Neural crest cell (in vitro differentiated cells): Measurements from ENCODE around the gene RALGPS1. TPM values are rescaled to one million over a fixed set of nuclear protein-coding genes. Genes with fewer than 3 reads are reported as not detected.

Source experiments
- DNase-seq: peaks from one replicate; pipeline ENCODE4 v3.0.0; 2021; ENCODE audit warnings: low read depth, mixed read lengths, low spot score
- H3K27ac Mint-ChIP-seq: one replicate; pipeline ENCODE4 v1.8.0; 2021; ENCODE audit warnings: mild to moderate bottlenecking, mixed read lengths; ENCODE audit not compliant: unreplicated experiment
- H3K27me3 Mint-ChIP-seq: 2 replicates; pipeline ENCODE4 v1.8.0; 2021; ENCODE audit warnings: low read depth, mild to moderate bottlenecking, mixed read lengths
- H3K36me3 Mint-ChIP-seq: 2 replicates; pipeline ENCODE4 v1.8.0; 2021; ENCODE audit warnings: low read depth, mild to moderate bottlenecking, mixed read lengths
- H3K4me1 Mint-ChIP-seq: 2 replicates; pipeline ENCODE4 v1.8.0; 2021; ENCODE audit warnings: mixed read lengths
- H3K4me3 Mint-ChIP-seq: one replicate; pipeline ENCODE4 v1.8.0; 2021; ENCODE audit warnings: mild to moderate bottlenecking, mixed read lengths
- H3K9me3 Mint-ChIP-seq: 2 replicates; pipeline ENCODE4 v1.8.0; 2021; ENCODE audit warnings: mixed read lengths
- CTCF ChIP-seq: fragments of 200-600 bp; sonication (generic); conservative IDR thresholded peaks from 2 replicates; pipeline ENCODE4 v1.5.0; 2021; ENCODE audit warnings: antibody characterized with exemption, mild to moderate bottlenecking
- total RNA-seq: library from RNA; stranded (reverse); gene quantifications from 2 replicates; pipeline ENCODE4 v1.2.1, GENCODE V29; 2021

Gene RALGPS1
- total RNA-seq, 1 donor from 2014 or later, result 11.7 TPM

GRCh38 chr9:127033061-127033460 is 118.5 kb downstream of the RALGPS1 start:
- no peaks in the 10 kb centered on the region for H3K36me3 Mint-ChIP-seq
- DNase-seq, result no peak
- no peak for TF ChIP-seq CTCF
- H3K4me3 Mint-ChIP-seq, result no peak overlapping the region
- H3K9me3 Mint-ChIP-seq, result no peaks in the 10 kb centered on the region
- no peaks in the 10 kb centered on the region for H3K4me1 Mint-ChIP-seq
- H3K27me3 Mint-ChIP-seq, result no peaks in the 10 kb centered on the region
- H3K27ac Mint-ChIP-seq, result no peak overlapping the region

GRCh38 chr9:127033789-127034188 is 119.2 kb downstream of the RALGPS1 start:
- no peaks in the 10 kb centered on the region for H3K27me3 Mint-ChIP-seq
- no peaks in the 10 kb centered on the region for H3K36me3 Mint-ChIP-seq
- no peak overlapping the region for H3K4me3 Mint-ChIP-seq
- H3K9me3 Mint-ChIP-seq, result no peaks in the 10 kb centered on the region
- DNase-seq, result no peak
- no peak overlapping the region for H3K27ac Mint-ChIP-seq
- TF ChIP-seq CTCF, result no peak
- no peaks in the 10 kb centered on the region for H3K4me1 Mint-ChIP-seq

GRCh38 chr9:127034691-127035090 is 120.1 kb downstream of the RALGPS1 start:
- no peak for DNase-seq
- Mint-ChIP-seq H3K36me3 (no peaks in the 10 kb centered on the region), H3K4me3 (no peak overlapping the region), H3K27me3 (no peaks in the 10 kb centered on the region), H3K9me3 (no peaks in the 10 kb centered on the region), H3K27ac (peak overlapping the region; percentile 23), H3K4me1 (no peaks in the 10 kb centered on the region)
- no peak for TF ChIP-seq CTCF

GRCh38 chr9:127035423-127035822 is 120.8 kb downstream of the RALGPS1 start:
- no peaks in the 10 kb centered on the region for H3K9me3 Mint-ChIP-seq
- no peaks in the 10 kb centered on the region for H3K4me1 Mint-ChIP-seq
- DNase-seq, result no peak
- H3K27me3 Mint-ChIP-seq, result no peaks in the 10 kb centered on the region
- no peaks in the 10 kb centered on the region for H3K36me3 Mint-ChIP-seq
- H3K4me3 Mint-ChIP-seq, result no peak overlapping the region
- TF ChIP-seq CTCF, result no peak
- no peak overlapping the region for H3K27ac Mint-ChIP-seq

DNA sequence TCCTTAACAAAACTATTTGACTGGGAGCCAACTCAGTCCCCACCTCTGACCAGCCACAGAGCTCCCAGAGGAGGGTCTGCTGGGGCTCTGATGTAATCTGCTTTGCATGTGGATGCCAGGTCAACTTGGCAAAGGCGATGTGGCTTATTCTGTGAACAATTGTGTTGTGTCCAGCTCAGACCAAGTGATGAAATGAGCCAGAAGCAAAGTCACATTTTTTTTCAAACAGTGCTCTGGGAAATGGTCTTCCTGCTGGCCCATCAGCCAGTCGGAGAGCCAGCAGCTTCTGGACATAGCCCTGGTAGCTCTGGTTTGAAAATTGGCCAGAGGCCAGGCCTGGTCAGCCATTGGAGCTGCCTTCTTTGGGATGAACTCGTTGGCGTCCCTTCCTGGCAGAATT is 121.4 kb downstream of the RALGPS1 start:
- Mint-ChIP-seq H3K36me3 (no peaks in the 10 kb centered on the region), H3K9me3 (no peaks in the 10 kb centered on the region), H3K4me3 (no peak overlapping the region), H3K27me3 (no peaks in the 10 kb centered on the region), H3K4me1 (no peaks in the 10 kb centered on the region), H3K27ac (no peak overlapping the region)
- TF ChIP-seq CTCF, result no peak
- no peak for DNase-seq

- no peak for TF ChIP-seq CTCF
- H3K4me1 Mint-ChIP-seq, result no peaks in the 10 kb centered on the region
- no peaks in the 10 kb centered on the region for H3K27me3 Mint-ChIP-seq
- no peak overlapping the region for H3K4me3 Mint-ChIP-seq
- no peaks in the 10 kb centered on the region for H3K9me3 Mint-ChIP-seq
- H3K27ac Mint-ChIP-seq, result no peak overlapping the region
- no peak for DNase-seq
- no peaks in the 10 kb centered on the region for H3K36me3 Mint-ChIP-seq
Observed at GRCh38 chr9:127036437-127036836, 121.9 kb downstream of the RALGPS1 start.
